HL-60/S4 treated with retinoic acid at 250 ng/mL for 4 days and 3 days (cell line): Measurements from ENCODE around the gene ART4.

Source experiments
- in situ Hi-C: fragments of 300-500 bp; cut with MboI; formaldehyde crosslinking; loops from 2 replicates; pipeline ENCODE4 v1.7.0; 2022; ENCODE audit warnings: low sequenced_read_pairs

Gene ART4

GRCh38 chr12:14853961-14854360, 10.6 kb upstream of the ART4 start:
- in situ Hi-C loops, result no loop called here

DNA sequence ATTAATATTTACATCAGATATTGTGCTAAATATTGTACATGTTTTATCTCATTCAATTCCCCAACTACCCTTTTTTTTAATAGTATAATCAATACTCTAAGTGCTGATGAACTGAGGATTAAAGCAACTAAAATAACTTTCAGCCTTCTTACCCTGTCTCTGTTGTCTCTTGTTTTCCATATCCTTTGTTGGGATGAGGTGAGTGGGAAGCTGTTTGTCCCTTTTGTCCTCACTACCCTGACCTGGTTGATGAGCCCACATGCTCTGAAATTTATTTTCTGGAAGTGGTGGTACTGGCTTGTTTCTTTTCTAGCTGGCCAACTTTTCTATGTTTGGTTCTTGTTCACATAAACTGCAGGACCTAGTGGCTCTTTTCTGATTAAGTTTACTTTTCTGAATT, 9.6 kb upstream of the ART4 start:
- in situ Hi-C loops, result no loop called here

GRCh38 chr12:14850929-14851663, 7.8 kb upstream of the ART4 start:
- in situ Hi-C loops, result no loop called here

DNA sequence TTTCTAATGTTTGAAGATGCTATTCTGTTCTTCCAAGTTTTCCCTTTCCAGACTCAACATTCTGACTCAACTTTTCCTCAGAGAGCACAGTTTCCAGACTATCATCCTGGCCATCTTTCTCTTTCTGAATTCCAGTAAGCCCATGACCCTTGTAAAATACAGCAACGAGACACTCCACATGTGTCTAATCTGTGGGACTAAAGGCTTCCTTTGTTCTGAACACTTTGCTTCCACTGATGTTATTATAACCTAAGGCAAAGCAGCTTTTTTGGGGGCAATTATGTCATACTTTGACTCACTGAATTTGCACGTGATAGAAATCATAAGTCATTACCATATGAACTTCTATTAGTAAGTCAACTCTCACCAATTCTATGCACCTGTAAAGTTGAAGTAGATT, 6.3 kb upstream of the ART4 start:
- in situ Hi-C loops, result loop anchor here (10.0 to 25.0 kb wide), 2 partner anchors 155 to 413 kb away; no protein-coding TSS in a partner anchor

GRCh38 chr12:14846876-14847580, 3.7 kb upstream of the ART4 start:
- in situ Hi-C loops, result loop anchor here (10.0 to 25.0 kb wide), 2 partner anchors 158 to 415 kb away; no protein-coding TSS in a partner anchor

- in situ Hi-C loops, result loop anchor here (10.0 to 25.0 kb wide), 2 partner anchors 159 to 416 kb away; no protein-coding TSS in a partner anchor
These were observed 2.8 kb upstream of the ART4 start for GRCh38 chr12:14846042-14846587.

- in situ Hi-C loops, result loop anchor here (10.0 to 25.0 kb wide), 2 partner anchors 159 to 417 kb away; no protein-coding TSS in a partner anchor
These were observed 2.0 kb upstream of the ART4 start for GRCh38 chr12:14845350-14845750.

GRCh38 chr12:14844401-14844800, 1.1 kb upstream of the ART4 start:
- in situ Hi-C loops, result loop anchor here (10.0 to 25.0 kb wide), 2 partner anchors 160 to 418 kb away; no protein-coding TSS in a partner anchor

GRCh38 chr12:14842315-14842714, 1.0 kb downstream of the ART4 start:
- in situ Hi-C loops, result loop anchor here (10.0 to 25.0 kb wide), 2 partner anchors 162 to 420 kb away; no protein-coding TSS in a partner anchor

GRCh38 chr12:14841761-14842160, 1.6 kb downstream of the ART4 start:
- in situ Hi-C loops, result loop anchor here (10.0 to 25.0 kb wide), 2 partner anchors 163 to 421 kb away; no protein-coding TSS in a partner anchor

- in situ Hi-C loops, result loop anchor here (10.0 to 25.0 kb wide), 2 partner anchors 164 to 422 kb away; no protein-coding TSS in a partner anchor
These were observed 2.7 kb downstream of the ART4 start for GRCh38 chr12:14840616-14841015.

GRCh38 chr12:14839262-14839661, 4.1 kb downstream of the ART4 start:
- in situ Hi-C loops, result loop anchor here (25.0 kb wide), 1 partner anchor 423 kb away; no protein-coding TSS in a partner anchor

DNA sequence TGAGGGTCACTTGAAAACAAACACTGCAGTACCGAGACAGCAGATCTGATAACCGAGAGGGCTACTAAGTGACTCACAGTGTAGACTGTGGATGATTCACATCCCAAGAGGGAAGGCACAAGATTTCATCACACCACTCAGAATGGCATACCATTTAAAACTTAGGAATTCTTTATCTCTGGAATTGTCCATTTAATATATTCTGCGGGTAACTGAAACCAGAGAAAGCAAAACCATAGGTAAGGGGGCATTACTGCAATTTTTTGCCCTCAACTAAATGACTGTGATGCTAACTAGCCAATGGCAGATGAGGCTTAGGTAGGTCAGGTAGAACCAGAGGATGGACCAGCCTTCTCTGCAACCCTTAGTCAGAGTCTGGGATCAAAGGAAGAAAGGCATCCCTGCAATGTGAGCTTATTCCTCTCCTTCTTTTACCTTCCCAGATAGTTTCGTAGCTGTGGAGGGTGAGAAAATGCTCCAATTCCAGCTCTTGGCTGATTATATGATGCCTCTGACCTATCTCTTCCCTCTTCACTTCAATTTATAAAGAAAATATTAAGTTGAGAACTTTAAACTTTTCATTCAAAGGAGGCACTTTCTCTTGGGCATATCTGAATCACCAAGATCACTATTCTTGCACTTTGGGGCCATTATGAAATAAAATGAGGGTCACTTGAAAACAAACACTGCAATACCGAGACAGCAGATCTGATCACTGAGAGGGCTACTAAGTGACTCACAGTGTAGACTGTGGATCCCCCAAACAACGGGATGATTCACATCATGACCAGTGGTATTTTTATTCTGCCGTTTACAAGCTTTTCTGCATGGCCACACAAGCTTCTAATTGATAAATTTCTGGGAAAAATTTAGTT, 6.8 kb downstream of the ART4 start:
- in situ Hi-C loops, result loop anchor here (25.0 kb wide), 1 partner anchor 426 kb away; no protein-coding TSS in a partner anchor

DNA sequence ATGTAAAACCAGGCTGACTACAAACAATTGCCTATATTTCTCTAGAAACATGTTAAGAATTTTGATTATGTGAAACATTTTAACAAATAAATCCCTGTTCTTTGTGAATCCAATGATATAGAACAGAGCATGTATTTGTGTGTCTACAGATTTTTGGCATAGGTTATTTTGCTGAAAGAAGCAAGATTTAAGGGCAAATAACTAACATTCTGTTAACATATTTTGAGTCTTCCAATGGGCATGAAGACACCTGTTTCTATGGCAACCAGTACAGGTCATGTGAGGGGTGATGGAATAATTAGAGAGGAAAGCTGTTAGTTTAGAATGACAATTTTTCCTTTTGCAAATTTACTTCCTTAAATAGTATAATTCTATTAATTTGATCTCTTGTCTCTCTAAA, 8.8 kb downstream of the ART4 start:
- in situ Hi-C loops, result loop anchor here (25.0 kb wide), 1 partner anchor 428 kb away; no protein-coding TSS in a partner anchor

DNA sequence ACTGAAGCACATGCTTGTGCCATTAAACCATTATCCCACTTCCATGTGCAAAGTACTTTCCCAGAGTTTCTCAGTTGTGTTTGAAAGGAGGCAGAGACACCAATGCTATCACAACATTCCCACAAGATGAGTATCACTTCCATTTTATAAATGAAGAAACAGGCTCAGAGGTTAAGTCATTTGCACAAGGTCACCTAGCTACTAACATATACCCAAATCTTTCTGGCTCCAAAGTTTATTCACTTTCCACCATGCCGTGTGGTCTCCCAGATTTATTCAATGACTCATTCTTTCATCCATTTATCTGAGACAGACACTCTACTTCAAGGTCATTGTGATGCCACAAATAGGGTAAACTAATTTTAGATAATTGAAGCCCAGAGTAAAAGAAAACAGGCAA, 9.4 kb downstream of the ART4 start:
- in situ Hi-C loops, result loop anchor here (25.0 kb wide), 1 partner anchor 428 kb away; no protein-coding TSS in a partner anchor

- in situ Hi-C loops, result loop anchor here (25.0 kb wide), 1 partner anchor 429 kb away; no protein-coding TSS in a partner anchor
These were observed 10.0 kb downstream of the ART4 start for GRCh38 chr12:14833336-14833735.

- in situ Hi-C loops, result loop anchor here (25.0 kb wide), 1 partner anchor 433 kb away; no protein-coding TSS in a partner anchor
These were observed 14.4 kb downstream of the ART4 start for GRCh38 chr12:14828892-14829291.

GRCh38 chr12:14827043-14827442, 16.3 kb downstream of the ART4 start:
- in situ Hi-C loops, result loop anchor here (25.0 kb wide), 1 partner anchor 435 kb away; no protein-coding TSS in a partner anchor

- in situ Hi-C loops, result loop anchor here (25.0 kb wide), 1 partner anchor 436 kb away; no protein-coding TSS in a partner anchor
These were observed 16.8 kb downstream of the ART4 start for GRCh38 chr12:14826491-14826890.

DNA sequence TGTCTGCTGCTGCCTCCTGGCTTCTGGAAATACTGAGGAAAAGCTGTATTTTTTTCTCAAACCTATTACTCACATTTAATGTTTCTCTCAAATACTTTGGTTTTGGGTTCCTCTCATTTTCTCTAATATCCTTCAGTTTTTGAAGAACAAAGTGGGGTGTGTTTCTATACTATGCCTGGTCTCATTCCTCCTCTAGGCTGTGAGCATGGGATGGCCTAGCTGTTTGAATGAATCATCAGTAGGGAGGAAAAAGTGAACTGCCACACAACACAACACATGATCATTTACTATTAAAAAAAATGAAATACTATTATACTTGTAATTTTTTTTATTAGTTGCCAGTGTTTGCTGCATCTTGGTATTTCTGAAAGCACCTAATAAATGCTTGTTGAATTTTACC, 18.1 kb downstream of the ART4 start:
- in situ Hi-C loops, result loop anchor here (25.0 kb wide), 1 partner anchor 437 kb away; no protein-coding TSS in a partner anchor
